NCI-H1436 (cell line): Measurements from ENCODE around the gene PIGR.

ENCODE experiments used
- DNase-seq: peaks from one replicate; lab custom pipeline; 2025; lab: John Stamatoyannopoulos, UW

The PIGR gene

DNA sequence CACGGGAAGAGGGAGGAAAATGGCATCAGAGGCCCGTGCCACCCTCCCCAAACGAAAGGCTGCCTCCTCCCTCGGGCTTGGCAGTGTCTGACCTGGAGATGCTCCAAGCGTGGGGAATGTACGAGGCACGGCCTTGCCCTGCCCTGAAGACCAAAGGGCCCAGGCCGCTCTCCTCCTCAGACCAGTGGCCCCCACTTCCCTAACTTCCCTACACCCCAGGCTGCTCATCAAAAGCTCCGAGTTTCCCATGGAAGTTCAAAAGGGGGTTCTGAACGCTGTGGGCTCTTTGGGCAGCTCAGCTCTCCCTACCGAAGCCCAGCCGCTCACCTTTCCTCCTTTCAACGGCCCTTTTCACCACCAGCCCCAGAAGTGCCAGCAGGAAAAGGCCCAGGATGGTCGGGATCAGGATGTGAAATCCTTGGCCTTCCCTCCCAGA is 36.4 kb downstream of the PIGR start:
- DNase-seq: no peak

- DNase-seq: peak; percentile 67
Measured at GRCh38 chr1:206909161-206909882, 36.9 kb downstream of the PIGR start.

GRCh38 chr1:206908038-206908437 is 38.2 kb downstream of the PIGR start:
- no peak for DNase-seq

- no peak for DNase-seq
Measured at GRCh38 chr1:206907304-206907991, 38.8 kb downstream of the PIGR start.

DNA sequence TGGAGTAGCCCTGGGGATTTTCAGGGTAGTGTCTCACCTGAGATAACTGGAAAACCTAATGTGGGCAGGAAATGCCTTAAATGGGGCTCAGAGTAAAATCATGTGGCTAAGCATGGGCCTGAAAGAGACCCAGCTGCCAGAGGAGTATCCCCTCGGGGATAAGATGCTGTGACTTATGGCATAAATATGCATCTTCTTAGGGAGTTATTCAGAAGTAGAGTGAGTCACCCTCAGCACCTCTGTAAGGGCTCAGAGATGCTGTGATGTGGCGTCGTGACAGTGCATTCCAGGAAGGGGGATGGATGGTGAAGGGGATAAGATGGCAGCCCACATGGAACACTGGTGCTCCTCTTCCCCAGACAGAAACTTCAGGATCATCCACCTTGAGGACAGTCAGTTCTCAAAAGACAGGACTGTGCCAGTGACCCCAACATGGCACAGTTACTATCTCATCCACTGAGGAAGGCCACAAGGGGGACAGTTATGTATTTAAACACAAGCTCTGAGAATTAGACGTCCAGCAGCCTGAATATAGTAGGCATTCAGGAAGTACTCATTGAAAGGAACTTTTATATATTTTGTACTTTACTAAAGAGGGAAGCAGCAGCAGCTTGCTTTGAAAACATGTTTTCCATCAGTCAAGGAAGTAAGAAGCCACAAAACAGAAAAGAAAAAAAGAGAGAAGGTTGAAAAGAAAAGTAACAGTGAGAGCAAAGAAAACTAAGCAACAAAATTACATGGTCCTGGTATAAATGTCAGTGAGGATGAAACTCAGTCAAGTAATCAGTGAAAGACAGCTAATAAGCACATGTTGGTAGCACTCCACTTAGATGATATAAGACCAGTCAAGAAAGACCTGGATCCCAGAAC is 40.7 kb downstream of the PIGR start:
- DNase-seq: no peak

DNA sequence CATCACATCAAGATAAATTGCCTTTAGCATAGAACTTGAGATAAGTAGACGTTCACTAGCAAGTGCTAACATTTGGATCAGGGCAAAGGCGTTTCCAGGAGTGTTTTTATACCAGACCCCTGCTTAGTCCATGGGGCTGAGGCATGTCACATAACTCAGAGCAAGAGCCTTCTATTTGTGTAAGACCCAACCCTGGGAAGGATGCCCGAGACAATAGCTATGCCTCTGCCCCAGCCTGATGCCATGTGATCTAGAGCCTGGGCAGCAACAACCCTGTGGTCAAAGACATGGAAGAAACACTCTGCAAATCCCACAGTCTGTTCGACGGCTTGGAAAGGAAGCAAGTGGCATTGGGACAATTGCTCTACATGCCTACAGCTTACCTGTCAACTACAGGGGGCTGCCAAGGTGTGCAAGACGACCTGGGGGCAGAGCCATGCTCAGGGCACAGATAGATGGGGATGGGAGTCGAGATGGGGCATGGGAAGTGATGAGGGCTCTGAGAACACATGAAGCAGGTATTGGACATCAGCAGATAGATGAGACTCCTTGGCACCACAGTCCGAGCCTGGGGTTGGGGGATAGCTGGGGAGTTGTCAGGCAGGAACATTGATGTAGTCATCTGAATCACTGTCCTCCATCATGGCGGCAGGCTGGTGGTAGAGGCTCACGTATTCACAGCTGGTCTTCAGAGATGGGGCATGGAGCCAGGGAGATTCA is 41.7 kb downstream of the PIGR start:
- DNase-seq: no peak

DNA sequence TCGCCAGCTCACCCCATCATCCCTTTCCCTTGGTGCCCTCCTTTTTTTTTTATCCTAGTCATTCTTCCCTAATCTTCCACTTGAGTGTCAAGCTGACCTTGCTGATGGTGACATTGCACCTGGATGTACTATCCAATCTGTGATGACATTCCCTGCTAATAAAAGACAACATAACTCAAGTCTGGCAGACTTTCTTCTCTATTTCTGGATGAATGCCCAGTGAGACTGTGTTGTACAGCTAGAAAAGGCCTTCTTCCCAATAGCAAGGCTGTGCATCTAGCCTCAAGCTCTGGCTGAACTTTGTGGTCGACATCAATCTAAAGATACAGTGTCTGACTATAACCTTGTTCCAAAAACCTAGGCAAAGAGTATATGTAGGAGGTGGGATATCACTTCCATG is 42.6 kb downstream of the PIGR start:
- DNase-seq: no peak

GRCh38 chr1:206902702-206903101 is 43.6 kb downstream of the PIGR start:
- no peak for DNase-seq

DNA sequence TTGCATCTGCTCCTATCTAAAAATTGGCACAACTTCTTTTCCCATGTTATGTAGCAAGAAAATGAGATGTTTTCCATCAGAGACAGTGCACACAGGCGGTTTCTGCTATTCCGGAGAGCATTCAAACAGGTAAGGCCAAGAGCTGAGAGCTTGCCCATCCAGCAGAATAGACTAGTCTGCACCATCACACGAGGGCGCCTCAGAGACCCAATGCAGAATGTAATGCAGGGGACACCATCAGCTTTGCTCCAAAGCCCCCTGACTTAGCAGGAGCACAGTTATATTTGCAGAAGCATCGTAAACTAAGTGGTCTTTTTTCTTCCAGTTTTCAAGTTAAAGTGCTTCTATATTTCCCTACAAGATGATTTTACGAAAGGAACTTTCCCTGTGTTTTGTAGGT is 44.3 kb downstream of the PIGR start:
- no peak for DNase-seq

DNA sequence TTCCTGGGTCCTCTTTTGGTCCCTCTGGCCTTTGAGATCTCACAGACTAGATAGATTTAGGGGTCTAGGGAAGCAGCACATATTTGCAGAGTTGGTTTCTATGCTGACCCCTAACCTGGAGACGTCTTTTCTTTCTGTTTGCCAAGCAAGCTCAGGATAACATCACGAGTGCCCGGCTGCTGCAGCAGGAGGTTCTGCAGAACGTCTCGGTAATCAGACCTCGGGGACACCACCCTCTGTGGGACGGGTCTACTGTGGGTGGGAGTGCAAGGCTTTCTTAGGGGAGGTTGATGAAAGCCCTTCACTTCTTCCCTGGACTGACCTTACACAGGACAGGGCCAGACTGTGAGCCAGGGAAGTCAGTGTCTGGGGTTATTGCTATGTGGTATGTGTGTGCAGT is 46.1 kb downstream of the PIGR start:
- DNase-seq: no peak

DNA sequence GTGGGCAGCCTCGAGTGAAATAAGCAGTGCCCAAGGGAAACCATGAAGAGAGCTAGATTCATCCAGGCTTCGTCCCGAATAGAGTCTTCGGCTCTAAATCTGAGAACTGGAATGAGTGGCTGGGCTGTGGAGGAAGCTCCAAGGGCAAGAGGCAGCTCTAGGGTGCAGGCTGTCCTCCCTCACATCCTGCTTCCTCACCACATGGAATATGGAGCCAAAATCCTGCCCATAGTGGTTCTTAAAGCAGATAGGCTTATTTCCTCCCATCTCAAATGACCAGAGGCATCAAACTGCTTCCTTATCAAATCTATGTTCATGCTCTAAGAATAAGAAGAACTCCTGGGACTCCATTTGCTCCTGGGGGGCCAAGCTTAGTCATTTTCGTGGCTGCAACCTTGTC is 46.5 kb downstream of the PIGR start:
- DNase-seq: no peak

- no peak for DNase-seq
Measured at GRCh38 chr1:206898915-206899431, 47.3 kb downstream of the PIGR start.

GRCh38 chr1:206898089-206898914 is 48.0 kb downstream of the PIGR start:
- no peak for DNase-seq

GRCh38 chr1:206897175-206897574 is 49.1 kb downstream of the PIGR start, which contains the start of gene IL24:
Gene IL24 (plus strand): TSS chr1:206897443. CDS start chr1:206897833, 390 bp downstream.
- no peak for DNase-seq

DNA sequence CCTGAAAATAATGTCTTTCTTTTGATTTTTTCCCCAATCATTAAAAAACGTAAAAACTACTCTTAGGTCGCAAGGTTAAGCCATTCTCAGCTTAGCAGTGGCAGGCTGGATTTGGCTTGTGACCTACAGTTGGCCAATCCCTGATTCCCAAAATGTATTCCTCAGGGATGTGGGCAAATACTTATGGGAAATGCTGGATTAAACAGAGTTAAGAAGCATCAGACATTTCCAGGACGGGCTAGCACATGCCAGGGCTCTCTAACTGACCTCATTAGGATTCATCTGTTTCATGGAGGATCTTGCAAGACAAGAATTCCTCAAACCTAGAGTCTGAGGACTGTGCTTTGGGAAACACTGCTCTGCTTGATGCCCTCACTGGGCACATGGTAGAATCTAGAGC is 50.0 kb downstream of the PIGR start:
- DNase-seq: no peak

DNA sequence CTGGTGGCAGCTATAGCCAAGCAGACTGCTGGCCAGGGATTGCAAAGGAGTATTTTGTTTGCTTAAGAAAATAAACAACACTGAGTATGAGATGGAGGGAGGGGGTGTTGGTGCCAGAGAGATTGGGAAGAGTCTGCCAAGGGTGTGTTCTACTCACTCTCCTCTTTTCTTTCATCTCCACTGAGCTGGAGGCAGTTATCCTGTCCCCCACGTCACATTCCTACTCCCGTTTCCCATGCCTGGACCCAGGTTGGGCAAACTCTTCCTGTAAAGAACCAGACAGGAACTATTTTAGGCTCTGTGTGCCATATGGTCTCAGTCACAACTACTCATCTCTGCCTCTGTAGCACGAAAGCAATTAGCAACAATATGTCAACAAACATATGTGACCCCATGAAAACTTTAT is 50.4 kb downstream of the PIGR start:
- no peak for DNase-seq

DNA sequence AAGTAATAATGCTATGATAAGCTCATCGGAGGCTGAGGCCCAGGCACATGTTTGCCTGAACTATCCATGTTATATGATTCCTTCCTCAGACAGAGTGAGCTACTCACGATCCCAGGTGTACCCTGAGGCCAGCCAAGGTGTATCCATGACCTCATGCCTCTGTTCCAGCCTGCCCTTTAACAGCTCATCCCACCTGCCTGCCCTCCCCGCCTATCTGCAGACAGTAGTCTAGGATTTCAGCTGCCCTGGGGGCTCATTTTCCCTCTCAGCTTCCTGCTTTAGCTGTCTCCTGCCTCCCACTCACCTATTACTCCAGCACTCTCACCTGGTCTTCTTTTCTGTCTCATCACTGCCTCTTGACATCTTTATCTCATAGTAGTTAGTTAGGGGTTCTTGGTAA is 50.9 kb downstream of the PIGR start:
- DNase-seq: peak; percentile 27

DNA sequence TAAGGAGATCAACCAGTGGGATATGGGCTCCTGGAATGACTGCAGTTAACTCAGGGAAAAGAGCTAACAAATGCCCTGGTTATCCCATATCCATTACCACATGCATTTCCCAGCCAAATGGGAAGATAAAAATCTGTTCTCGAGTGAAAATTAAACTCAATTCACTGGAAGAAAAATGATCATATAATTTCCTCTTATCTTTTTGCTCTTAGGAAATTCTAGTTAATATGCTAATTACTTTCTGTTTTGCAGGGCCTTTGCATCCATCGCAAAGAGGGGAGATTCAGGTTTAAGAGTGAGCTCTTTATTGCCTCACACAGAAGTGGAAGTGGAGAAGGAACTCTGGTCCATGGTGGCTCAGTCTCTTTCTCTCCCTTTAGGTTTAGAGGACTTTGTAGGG is 52.9 kb downstream of the PIGR start:
- no peak for DNase-seq

DNA sequence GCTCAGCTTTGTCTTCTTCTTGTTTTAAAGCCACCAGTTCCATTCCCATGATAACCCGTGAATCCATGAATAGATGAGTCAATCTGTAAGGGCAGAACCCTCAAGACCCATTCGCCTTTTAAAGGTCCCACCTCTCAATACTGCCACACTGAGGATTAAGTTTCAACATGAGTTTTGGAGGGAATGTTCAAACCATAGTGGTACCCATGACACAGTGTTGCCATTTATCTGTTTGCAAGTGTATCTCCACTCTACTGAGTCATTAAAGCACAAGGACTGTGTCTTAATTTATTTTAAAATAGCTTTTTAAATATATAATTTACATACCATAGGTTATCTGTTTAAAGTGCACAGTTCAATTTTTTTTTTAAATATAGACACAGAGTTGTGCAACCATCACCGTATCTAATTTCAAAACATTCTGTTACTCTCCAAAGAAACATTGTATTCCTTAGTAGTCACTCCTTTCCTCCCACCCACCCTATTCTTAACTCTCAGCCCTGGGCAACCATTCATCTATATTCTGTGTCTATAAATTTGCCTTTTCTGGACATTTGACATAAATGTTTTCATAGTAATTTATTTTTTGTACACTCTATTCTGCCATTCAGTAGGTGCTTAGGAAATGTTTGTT is 53.8 kb downstream of the PIGR start:
- no peak for DNase-seq

- DNase-seq: no peak
Measured at GRCh38 chr1:206891412-206891811, 54.9 kb downstream of the PIGR start.
